Mesothelial cell of epicardium (in vitro differentiated cells): Measurements from ENCODE around the gene PROK2. TPM values are rescaled to one million over a fixed set of nuclear protein-coding genes. Genes with fewer than 3 reads are reported as not detected.

ENCODE experiments used
- DNase-seq, 2 experiments: peaks; one replicate each; pipeline ENCODE4 v3.0.0; 2021; ENCODE audit warnings: low spot score in 2 of 2; ENCODE audit not compliant: unreplicated experiment in 2 of 2
- H3K27ac Mint-ChIP-seq: 2 replicates; pipeline ENCODE4 v1.8.0; 2021; ENCODE audit warnings: mixed read lengths
- H3K27me3 Mint-ChIP-seq: 2 replicates; pipeline ENCODE4 v1.8.0; 2021; ENCODE audit warnings: low read depth, mixed read lengths
- H3K36me3 Mint-ChIP-seq: 2 replicates; pipeline ENCODE4 v1.8.0; 2021; ENCODE audit warnings: mixed read lengths
- H3K4me1 Mint-ChIP-seq: 2 replicates; pipeline ENCODE4 v1.8.0; 2021; ENCODE audit warnings: mixed read lengths
- H3K4me3 Mint-ChIP-seq: 2 replicates; pipeline ENCODE4 v1.8.0; 2021; ENCODE audit warnings: mild to moderate bottlenecking, moderate library complexity, mixed read lengths
- H3K9me3 Mint-ChIP-seq: 2 replicates; pipeline ENCODE4 v1.8.0; 2021; ENCODE audit warnings: mixed read lengths
- total RNA-seq: library from RNA; stranded (reverse); gene quantifications from 3 replicates; pipeline ENCODE4 v1.2.1, GENCODE V29; 2021
- TF ChIP-seq, protein P1 (sequence below): fragments of 200-600 bp; sonication (generic); IDR thresholded peaks from one replicate; pipeline ENCODE4 v1.5.0; 2021; ENCODE audit warnings: antibody characterized with exemption; ENCODE audit not compliant: unreplicated experiment

Gene PROK2
- total RNA-seq, 1 donor from 2014 or later, result not detected

DNA sequence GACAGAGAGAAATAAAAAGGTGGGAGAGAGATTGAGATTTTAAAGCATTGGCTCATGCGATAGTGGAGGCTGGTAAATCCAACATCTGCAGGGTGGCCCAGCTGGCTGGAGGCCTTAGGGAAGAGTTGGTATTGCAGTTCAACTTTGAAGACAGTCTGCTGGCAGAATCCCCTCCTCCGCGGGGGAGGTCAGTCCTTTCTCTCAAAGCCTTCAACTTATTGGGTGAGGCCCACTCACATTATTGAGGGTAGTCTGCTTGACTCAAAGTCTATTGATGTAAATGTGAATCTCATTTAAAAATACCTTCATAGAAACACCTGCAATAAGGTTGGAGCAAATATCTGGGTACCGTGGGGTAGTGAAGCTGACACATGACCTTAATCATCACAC lies 31.8 kb upstream of the PROK2 start:
- Mint-ChIP-seq H3K27me3 (no peaks in the 10 kb centered on the region), H3K36me3 (no peaks in the 10 kb centered on the region), H3K27ac (no peak overlapping the region), H3K9me3 (peaks cover 6% of the 10 kb centered on the region), H3K4me3 (no peak overlapping the region), H3K4me1 (no peaks in the 10 kb centered on the region)
- TF ChIP-seq, protein P1, sequence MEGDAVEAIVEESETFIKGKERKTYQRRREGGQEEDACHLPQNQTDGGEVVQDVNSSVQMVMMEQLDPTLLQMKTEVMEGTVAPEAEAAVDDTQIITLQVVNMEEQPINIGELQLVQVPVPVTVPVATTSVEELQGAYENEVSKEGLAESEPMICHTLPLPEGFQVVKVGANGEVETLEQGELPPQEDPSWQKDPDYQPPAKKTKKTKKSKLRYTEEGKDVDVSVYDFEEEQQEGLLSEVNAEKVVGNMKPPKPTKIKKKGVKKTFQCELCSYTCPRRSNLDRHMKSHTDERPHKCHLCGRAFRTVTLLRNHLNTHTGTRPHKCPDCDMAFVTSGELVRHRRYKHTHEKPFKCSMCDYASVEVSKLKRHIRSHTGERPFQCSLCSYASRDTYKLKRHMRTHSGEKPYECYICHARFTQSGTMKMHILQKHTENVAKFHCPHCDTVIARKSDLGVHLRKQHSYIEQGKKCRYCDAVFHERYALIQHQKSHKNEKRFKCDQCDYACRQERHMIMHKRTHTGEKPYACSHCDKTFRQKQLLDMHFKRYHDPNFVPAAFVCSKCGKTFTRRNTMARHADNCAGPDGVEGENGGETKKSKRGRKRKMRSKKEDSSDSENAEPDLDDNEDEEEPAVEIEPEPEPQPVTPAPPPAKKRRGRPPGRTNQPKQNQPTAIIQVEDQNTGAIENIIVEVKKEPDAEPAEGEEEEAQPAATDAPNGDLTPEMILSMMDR, result no peak
- DNase-seq, result no peak

GRCh38 chr3:71815340-71816067 lies 30.6 kb upstream of the PROK2 start:
- Mint-ChIP-seq H3K4me3 (no peak overlapping the region), H3K9me3 (peaks cover 6% of the 10 kb centered on the region), H3K27ac (no peak overlapping the region), H3K4me1 (no peaks in the 10 kb centered on the region), H3K27me3 (no peaks in the 10 kb centered on the region), H3K36me3 (no peaks in the 10 kb centered on the region)
- DNase-seq, result no peak
- TF ChIP-seq, protein P1, result no peak

GRCh38 chr3:71813704-71814103 lies 28.8 kb upstream of the PROK2 start:
- Mint-ChIP-seq H3K27ac (no peak overlapping the region), H3K9me3 (peaks cover 6% of the 10 kb centered on the region), H3K4me1 (no peaks in the 10 kb centered on the region), H3K36me3 (no peaks in the 10 kb centered on the region), H3K4me3 (no peak overlapping the region), H3K27me3 (no peaks in the 10 kb centered on the region)
- TF ChIP-seq, protein P1, result no peak
- DNase-seq, result no peak

GRCh38 chr3:71813073-71813472 lies 28.1 kb upstream of the PROK2 start:
- H3K9me3 Mint-ChIP-seq, result peaks cover 6% of the 10 kb centered on the region
- no peak overlapping the region for H3K4me3 Mint-ChIP-seq
- H3K4me1 Mint-ChIP-seq, result no peaks in the 10 kb centered on the region
- TF ChIP-seq, protein P1, result no peak
- no peak overlapping the region for H3K27ac Mint-ChIP-seq
- no peak for DNase-seq
- no peaks in the 10 kb centered on the region for H3K27me3 Mint-ChIP-seq
- H3K36me3 Mint-ChIP-seq, result no peaks in the 10 kb centered on the region

GRCh38 chr3:71810056-71810455 lies 25.1 kb upstream of the PROK2 start:
- Mint-ChIP-seq H3K4me1 (no peaks in the 10 kb centered on the region), H3K27me3 (no peaks in the 10 kb centered on the region), H3K4me3 (no peak overlapping the region), H3K27ac (no peak overlapping the region), H3K36me3 (no peaks in the 10 kb centered on the region), H3K9me3 (peaks cover 6% of the 10 kb centered on the region)
- no peak for DNase-seq
- TF ChIP-seq, protein P1, result no peak
